ENCODE results near the gene ZSCAN9. TPM values are rescaled to one million over a fixed set of nuclear protein-coding genes. Genes with fewer than 3 reads are reported as not detected.
A peak's percentile ranks its signal among the peaks of the same experiment; 100 is the strongest.

Gene ZSCAN9
- total and polyA plus RNA-seq, 8 donors: 10.6 to 39.8 (median 36.1) TPM

GRCh38 chr6:28220257-28221133 is 4.6 kb upstream of the ZSCAN9 start:
- H3K4me3 ChIP-seq: no peak overlapping the region
- TF ChIP-seq CTCF (IDR thresholded peaks at IDR 0.05): no peak
- no peaks in the 10 kb centered on the region for H3K36me3 ChIP-seq
- H3K4me1 ChIP-seq: peaks cover 0 to 21% of the 10 kb centered on the region in 2 donors
- intact Hi-C loops (cut with DNase I): no loop called here
- no peak for ATAC-seq
- peaks cover 28 to 38% of the 10 kb centered on the region in 2 donors for H3K27me3 ChIP-seq
- no peak overlapping the region for H3K27ac ChIP-seq
- H3K9me3 ChIP-seq: no peaks in the 10 kb centered on the region
- DNase-seq: no peak

GRCh38 chr6:28224131-28225055 is 682 bp upstream of the ZSCAN9 start:
- Histone ChIP-seq H3K4me1 (peaks cover 0 to 13% of the 10 kb centered on the region in 2 donors), H3K9me3 (no peaks in the 10 kb centered on the region), H3K27ac (peak overlapping the region; percentile 71 to 77), H3K27me3 (peaks cover 22 to 27% of the 10 kb centered on the region in 2 donors), H3K4me3 (peak overlapping the region; percentile 66 to 72), H3K36me3 (peaks cover 0 to 24% of the 10 kb centered on the region in 2 donors)
- TF ChIP-seq CTCF (IDR thresholded peaks at IDR 0.05): no peak
- intact Hi-C loops (cut with DNase I): no loop called here
- ATAC-seq (no peak), DNase-seq (no peak)

GRCh38 chr6:28226460-28226859 is 1.4 kb downstream of the ZSCAN9 start:
- H3K27me3 ChIP-seq: peaks cover 6 to 7% of the 10 kb centered on the region in 2 donors
- ATAC-seq (no peak), DNase-seq (no peak)
- H3K27ac ChIP-seq: no peak overlapping the region
- intact Hi-C loops (cut with DNase I): no loop called here
- H3K4me3 ChIP-seq: no peak overlapping the region
- no peak for TF ChIP-seq CTCF (IDR thresholded peaks at IDR 0.05)
- no peaks in the 10 kb centered on the region for H3K9me3 ChIP-seq
- peaks cover 0 to 13% of the 10 kb centered on the region in 2 donors for H3K4me1 ChIP-seq
- peaks cover 0 to 45% of the 10 kb centered on the region in 2 donors for H3K36me3 ChIP-seq

GRCh38 chr6:28232785-28233184 is 7.7 kb downstream of the ZSCAN9 start:
- DNase-seq (no peak), ATAC-seq (no peak)
- Histone ChIP-seq H3K4me3 (no peak overlapping the region), H3K4me1 (no peaks in the 10 kb centered on the region), H3K27me3 (no peaks in the 10 kb centered on the region), H3K27ac (no peak overlapping the region), H3K36me3 (peaks cover 0 to 68% of the 10 kb centered on the region in 2 donors), H3K9me3 (no peaks in the 10 kb centered on the region)
- no peak for TF ChIP-seq CTCF (IDR thresholded peaks at IDR 0.05)
- intact Hi-C loops (cut with DNase I): no loop called here
